ENCODE results near the gene STIP1. TPM values are rescaled to one million over a fixed set of nuclear protein-coding genes. Genes with fewer than 3 reads are reported as not detected.

The STIP1 gene
- total RNA-seq, 2 donors from 2014 or later: 35.8 to 63.6 TPM

- no peaks in the 10 kb centered on the region for H3K9me3 ChIP-seq
- no peak overlapping the region for H3K4me3 ChIP-seq
- WGBS, 2 donors: 97 to 100% methylated on average over 2 of the region's 2 CpGs
- no peaks in the 10 kb centered on the region for H3K27me3 ChIP-seq
- DNase-seq (no peak), ATAC-seq (no peak)
- intact Hi-C loops (cut with DNase I): no loop called here
- no peaks in the 10 kb centered on the region for H3K4me1 ChIP-seq
- no peak for TF ChIP-seq CTCF (IDR thresholded peaks at IDR 0.05)
- H3K36me3 ChIP-seq (replicated peaks in 1 of 2; ENCODE audit: insufficient read depth in 1 of 2, low read depth in 2 of 2): peaks cover 11 to 56% of the 10 kb centered on the region in 2 donors
- H3K27ac ChIP-seq: no peak overlapping the region
Measured at GRCh38 chr11:64198511-64198910, 12.5 kb downstream of the STIP1 start.

GRCh38 chr11:64201543-64201942 is 15.6 kb downstream of the STIP1 start:
- Histone ChIP-seq H3K9me3 (no peaks in the 10 kb centered on the region), H3K4me3 (no peak overlapping the region), H3K4me1 (peaks cover 9% of the 10 kb centered on the region), H3K27ac (no peak overlapping the region), H3K27me3 (no peaks in the 10 kb centered on the region), H3K36me3 (replicated peaks in 1 of 2; ENCODE audit: insufficient read depth in 1 of 2, low read depth in 2 of 2) (peaks cover 12 to 39% of the 10 kb centered on the region in 2 donors)
- TF ChIP-seq CTCF (IDR thresholded peaks at IDR 0.05): no peak
- TF ChIP-seq POLR2A (IDR thresholded peaks at IDR 0.05): no peak
- WGBS, 2 donors: 66 to 76% methylated on average over 3 of the region's 3 CpGs
- DNase-seq (no peak), ATAC-seq (no peak)
- intact Hi-C loops (cut with DNase I): no loop called here

- Histone ChIP-seq H3K4me3 (no peak overlapping the region), H3K27ac (no peak overlapping the region), H3K9me3 (no peaks in the 10 kb centered on the region), H3K27me3 (no peaks in the 10 kb centered on the region), H3K4me1 (peaks cover 9% of the 10 kb centered on the region), H3K36me3 (replicated peaks in 1 of 2; ENCODE audit: insufficient read depth in 1 of 2, low read depth in 2 of 2) (peaks cover 12 to 29% of the 10 kb centered on the region in 2 donors)
- TF ChIP-seq CTCF (IDR thresholded peaks at IDR 0.05): no peak
- no peak for TF ChIP-seq POLR2A (IDR thresholded peaks at IDR 0.05)
- WGBS, 2 donors: 90 to 94% methylated on average over 6 to 9 of the region's 9 CpGs
- no peak for DNase-seq
- no peak for ATAC-seq
- intact Hi-C loops (cut with DNase I): no loop called here
Measured at GRCh38 chr11:64202992-64203391, 17.0 kb downstream of the STIP1 start.

- Histone ChIP-seq H3K27ac (no peak overlapping the region), H3K4me3 (no peak overlapping the region), H3K36me3 (replicated peaks in 1 of 2; ENCODE audit: insufficient read depth in 1 of 2, low read depth in 2 of 2) (peaks cover 12 to 27% of the 10 kb centered on the region in 2 donors), H3K4me1 (peaks cover 9% of the 10 kb centered on the region), H3K9me3 (no peaks in the 10 kb centered on the region), H3K27me3 (no peaks in the 10 kb centered on the region)
- ATAC-seq (no peak), DNase-seq (no peak)
- TF ChIP-seq POLR2A (IDR thresholded peaks at IDR 0.05) (no peak), CTCF (IDR thresholded peaks at IDR 0.05) (no peak)
- 93% methylated on average over 27 of the region's 27 CpGs for WGBS, 2 donors
- intact Hi-C loops (cut with DNase I): no loop called here
Measured at GRCh38 chr11:64203421-64204079, 17.6 kb downstream of the STIP1 start.

GRCh38 chr11:64204080-64204440 is 18.1 kb downstream of the STIP1 start:
- no peak for DNase-seq
- TF ChIP-seq CTCF (IDR thresholded peaks at IDR 0.05): no peak
- TF ChIP-seq POLR2A (IDR thresholded peaks at IDR 0.05): no peak
- H3K9me3 ChIP-seq: no peaks in the 10 kb centered on the region
- no peaks in the 10 kb centered on the region for H3K27me3 ChIP-seq
- intact Hi-C loops (cut with DNase I): no loop called here
- 77 to 80% methylated on average over 16 of the region's 16 CpGs for WGBS, 2 donors
- H3K4me1 ChIP-seq: peaks cover 9% of the 10 kb centered on the region
- H3K27ac ChIP-seq: no peak overlapping the region
- no peak overlapping the region for H3K4me3 ChIP-seq
- H3K36me3 ChIP-seq (replicated peaks in 1 of 2; ENCODE audit: insufficient read depth in 1 of 2, low read depth in 2 of 2): peaks cover 12 to 27% of the 10 kb centered on the region in 2 donors
- ATAC-seq: no peak
